Measurements from ENCODE around the gene EZH1. TPM values are rescaled to one million over a fixed set of nuclear protein-coding genes. Genes with fewer than 3 reads are reported as not detected.

EZH1 gene
- total RNA-seq (2021; ENCODE audit: unreplicated experiment) (17.7 TPM), Bru-seq, nascent RNA (percentile 53 among the genes with signal in this experiment), BruChase-seq, experiment 1, labeled RNA remaining after a 2-hour chase (percentile 56 among the genes with signal in this experiment), BruChase-seq, experiment 2, labeled RNA remaining after a 6-hour chase (percentile 60 among the genes with signal in this experiment)
- polyA plus RNA-seq (2012; ENCODE audit: insufficient read length) = 8.0 TPM
- long read RNA-seq, partial matches to known transcripts = 6 of 10 reads
- long read RNA-seq, other reads (novel, unspliced or antisense) = 0 of 10 reads

- TF ChIP-seq CTCF (IDR thresholded peaks at IDR 0.05) (no peak), TCF7L2 (IDR thresholded peaks at IDR 0.05; ENCODE audit: low read depth, low read length) (no peak), SIN3A (IDR thresholded peaks at IDR 0.05; ENCODE audit: borderline replicate concordance, insufficient read depth, low read depth, low read length) (no peak), POLR2AphosphoS5 (IDR thresholded peaks at IDR 0.05; ENCODE audit: low read depth, low read length) (peak; percentile 63), REST (IDR thresholded peaks at IDR 0.05; ENCODE audit: insufficient read depth in 1 of 2, low read depth in 2 of 2, low read length in 1 of 2) (no peak)
- no peaks in the 10 kb centered on the region for H3K27me3 ChIP-seq (ENCODE audit: control insufficient read depth, insufficient read depth, low read length)
- no TSS peak for BruUV-seq (replicated peaks)
- no peaks in the 10 kb centered on the region for H3K36me3 ChIP-seq (ENCODE audit: control insufficient read depth, insufficient read depth, low read length)
- no peak for DNase-seq (ENCODE audit: low read depth, low spot score)
- intact Hi-C loops (cut with micrococcal nuclease; ENCODE audit: unreplicated experiment) = no loop called here
- peak within 1 kb of the TSS; percentile 58 to 70 for H3K4me3 ChIP-seq (ENCODE audit: low read depth in 2 of 2, low read length in 2 of 2)
- peak; percentile 96 for ATAC-seq
- H3K27ac ChIP-seq (ENCODE audit: low read length) = peak within 1 kb of the TSS; percentile 79
- ChIA-PET POLR2A (no interaction called here), CTCF (no interaction called here)
- no peaks in the 10 kb centered on the region for H3K9me3 ChIP-seq (ENCODE audit: control insufficient read depth, insufficient read depth, low read depth, low read length)
- no peaks in the 10 kb centered on the region for H3K4me1 ChIP-seq (ENCODE audit: control insufficient read depth, insufficient read depth, low read length)
- in situ Hi-C loops (cut with HindIII; ENCODE audit: low pct_unique_long_range_greater_than_20kb, low sequenced_read_pairs) = no loop called here
These were observed at the start of gene EZH1 for GRCh38 chr17:42744806-42745617. Gene EZH1 (minus strand): TSS chr17:42745040. CDS start chr17:42728941, 16,099 bp downstream.

- H3K36me3 ChIP-seq (ENCODE audit: control insufficient read depth, insufficient read depth, low read length) = no peaks in the 10 kb centered on the region
These were observed 47.7 kb upstream of the EZH1 start for GRCh38 chr17:42792545-42792944.

More at GRCh38 chr17:42792545-42792944, 47.7 kb upstream of the EZH1 start:
- ATAC-seq = no peak
- POLR2A ChIA-PET = no interaction called here
- CTCF ChIA-PET = no interaction called here
- Histone ChIP-seq H3K9me3 (ENCODE audit: control insufficient read depth, insufficient read depth, low read depth, low read length) (no peaks in the 10 kb centered on the region), H3K4me1 (ENCODE audit: control insufficient read depth, insufficient read depth, low read length) (peaks cover 4% of the 10 kb centered on the region), H3K27me3 (ENCODE audit: control insufficient read depth, insufficient read depth, low read length) (no peaks in the 10 kb centered on the region), H3K4me3 (ENCODE audit: low read depth in 2 of 2, low read length in 2 of 2) (no peak overlapping the region), H3K27ac (ENCODE audit: low read length) (no peak overlapping the region)
- in situ Hi-C loops (cut with HindIII; ENCODE audit: low pct_unique_long_range_greater_than_20kb, low sequenced_read_pairs) (no loop called here), intact Hi-C loops (cut with micrococcal nuclease; ENCODE audit: unreplicated experiment) (no loop called here)
- no peak for TF ChIP-seq TCF7L2 (IDR thresholded peaks at IDR 0.05; ENCODE audit: low read depth, low read length)
- no peak for TF ChIP-seq POLR2AphosphoS5 (IDR thresholded peaks at IDR 0.05; ENCODE audit: low read depth, low read length)
- no peak for TF ChIP-seq CTCF (IDR thresholded peaks at IDR 0.05)
- no peak for TF ChIP-seq REST (IDR thresholded peaks at IDR 0.05; ENCODE audit: insufficient read depth in 1 of 2, low read depth in 2 of 2, low read length in 1 of 2)
- no peak for TF ChIP-seq SIN3A (IDR thresholded peaks at IDR 0.05; ENCODE audit: borderline replicate concordance, insufficient read depth, low read depth, low read length)
- BruUV-seq (replicated peaks) = no TSS peak
- no peak for DNase-seq (ENCODE audit: low read depth, low spot score)
